ENCODE data around the gene TSPAN9.

GRCh38 chr12:3249081-3249800 is 172.1 kb downstream of the TSPAN9 start:
- TF ChIP-seq, protein P1, sequence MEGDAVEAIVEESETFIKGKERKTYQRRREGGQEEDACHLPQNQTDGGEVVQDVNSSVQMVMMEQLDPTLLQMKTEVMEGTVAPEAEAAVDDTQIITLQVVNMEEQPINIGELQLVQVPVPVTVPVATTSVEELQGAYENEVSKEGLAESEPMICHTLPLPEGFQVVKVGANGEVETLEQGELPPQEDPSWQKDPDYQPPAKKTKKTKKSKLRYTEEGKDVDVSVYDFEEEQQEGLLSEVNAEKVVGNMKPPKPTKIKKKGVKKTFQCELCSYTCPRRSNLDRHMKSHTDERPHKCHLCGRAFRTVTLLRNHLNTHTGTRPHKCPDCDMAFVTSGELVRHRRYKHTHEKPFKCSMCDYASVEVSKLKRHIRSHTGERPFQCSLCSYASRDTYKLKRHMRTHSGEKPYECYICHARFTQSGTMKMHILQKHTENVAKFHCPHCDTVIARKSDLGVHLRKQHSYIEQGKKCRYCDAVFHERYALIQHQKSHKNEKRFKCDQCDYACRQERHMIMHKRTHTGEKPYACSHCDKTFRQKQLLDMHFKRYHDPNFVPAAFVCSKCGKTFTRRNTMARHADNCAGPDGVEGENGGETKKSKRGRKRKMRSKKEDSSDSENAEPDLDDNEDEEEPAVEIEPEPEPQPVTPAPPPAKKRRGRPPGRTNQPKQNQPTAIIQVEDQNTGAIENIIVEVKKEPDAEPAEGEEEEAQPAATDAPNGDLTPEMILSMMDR (IDR thresholded peaks at IDR 0.05), result no peak
- no peak for TF ChIP-seq POLR2A (IDR thresholded peaks at IDR 0.05)
